IPS DF 6.9 (cell line): Measurements from ENCODE around the gene SEMA3C.

Experiments used
- DNase-seq: peaks from one replicate; pipeline ENCODE4 v3.0.0-alpha.2; 2013; ENCODE audit warnings: low read depth, low spot score
- H3K27ac ChIP-seq: one replicate; pipeline ENCODE4 v1.5.1; 2013; ENCODE audit warnings: low read length, control low read depth
- H3K27me3 ChIP-seq: 2 replicates; pipeline ENCODE4 v1.6.1; 2013; ENCODE audit warnings: mild to moderate bottlenecking, low read length; ENCODE audit not compliant: control insufficient read depth, insufficient read depth
- H3K36me3 ChIP-seq: 2 replicates; pipeline ENCODE4 v1.6.1; 2013; ENCODE audit warnings: low read length; ENCODE audit not compliant: control insufficient read depth, insufficient read depth
- H3K4me1 ChIP-seq: 2 replicates; pipeline ENCODE4 v1.6.1; 2013; ENCODE audit warnings: low read length; ENCODE audit not compliant: control insufficient read depth, insufficient read depth
- H3K4me3 ChIP-seq: 2 replicates; pipeline ENCODE4 v1.5.1; 2013; ENCODE audit warnings: mild to moderate bottlenecking, low read length
- H3K9me3 ChIP-seq: 2 replicates; pipeline ENCODE4 v1.6.1; 2013; ENCODE audit warnings: low read length, inconsistent platforms; ENCODE audit not compliant: control insufficient read depth, insufficient read depth
- WGBS: extraction: QIAGEN DNeasy Blood & Tissue Kit; methylation state at CpG from one replicate; pipeline ENCODE4 v1.1.7; 2013; ENCODE audit warnings: mixed read lengths, missing lambda C conversion rate; ENCODE audit not compliant: insufficient read length, insufficient coverage; 5-methylcytosine and 5-hydroxymethylcytosine counted together

Gene SEMA3C

GRCh38 chr7:80768756-80769155 is 150.1 kb downstream of the SEMA3C start:
- Histone ChIP-seq H3K4me1 (0 out of 2 replicates have a peak, but pooled peaks cover 2% of the 10 kb centered on the region), H3K9me3 (no peaks in the 10 kb centered on the region), H3K27me3 (no peaks in the 10 kb centered on the region; the same call in 1 of the 2 replicates), H3K36me3 (no peaks in the 10 kb centered on the region), H3K27ac (no peak overlapping the region), H3K4me3 (no peak overlapping the region)
- DNase-seq = no peak
- WGBS = no CpG with 5 or more reads among the region's 1 CpG

DNA sequence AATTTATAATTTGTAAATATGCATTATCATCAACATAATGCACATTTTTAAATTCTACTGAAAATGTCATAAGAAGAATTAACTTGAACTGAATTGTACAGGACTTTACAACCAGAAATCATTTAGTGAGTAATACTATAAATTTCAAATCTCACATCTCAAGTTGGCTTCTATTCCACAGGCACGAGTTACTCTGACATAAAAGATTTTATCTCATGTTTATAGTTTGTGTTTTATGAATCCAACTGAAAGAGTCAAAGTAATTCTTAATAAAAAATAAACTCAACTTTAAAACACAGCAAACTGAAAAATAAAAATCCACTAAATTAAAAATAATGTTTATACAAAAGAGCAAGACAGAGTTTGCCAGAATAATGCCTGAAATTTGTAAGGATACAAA is 151.2 kb downstream of the SEMA3C start:
- Histone ChIP-seq H3K27ac (no peak overlapping the region), H3K27me3 (no peaks in the 10 kb centered on the region; the same call in 1 of the 2 replicates), H3K4me1 (0 out of 2 replicates have a peak, but pooled peaks cover 2% of the 10 kb centered on the region), H3K36me3 (no peaks in the 10 kb centered on the region), H3K4me3 (no peak overlapping the region), H3K9me3 (no peaks in the 10 kb centered on the region)
- no peak for DNase-seq
- WGBS = no CpG with 5 or more reads among the region's 1 CpG

GRCh38 chr7:80766724-80767123 is 152.1 kb downstream of the SEMA3C start:
- no peak overlapping the region for H3K4me3 ChIP-seq
- H3K9me3 ChIP-seq = no peaks in the 10 kb centered on the region
- no peak for DNase-seq
- no peaks in the 10 kb centered on the region for H3K36me3 ChIP-seq
- H3K27ac ChIP-seq = no peak overlapping the region
- WGBS = no CpG with 5 or more reads among the region's 5 CpGs
- H3K4me1 ChIP-seq = 0 out of 2 replicates have a peak, but pooled peaks cover 2% of the 10 kb centered on the region
- H3K27me3 ChIP-seq = no peaks in the 10 kb centered on the region; the same call in 1 of the 2 replicates

GRCh38 chr7:80764132-80764531 is 154.7 kb downstream of the SEMA3C start:
- DNase-seq = peak; percentile 87
- no peak overlapping the region for H3K4me3 ChIP-seq

DNA sequence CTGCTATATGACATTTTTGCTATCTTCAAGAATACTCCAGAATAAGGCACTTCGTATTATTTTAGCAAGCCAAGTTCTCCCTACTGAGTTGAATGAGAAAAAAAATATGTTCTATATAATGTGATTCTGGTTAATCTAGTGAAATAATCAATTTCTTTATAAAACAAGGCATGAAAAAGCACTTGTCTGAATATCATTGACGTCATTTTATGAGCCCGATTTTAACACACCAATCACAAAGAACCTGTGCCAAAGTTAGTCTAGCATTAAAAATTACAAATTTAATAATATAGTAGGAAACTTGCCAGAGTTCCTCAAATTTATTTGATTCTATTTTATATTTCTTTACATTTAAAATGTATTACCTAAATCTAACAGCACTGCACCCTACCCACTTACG is 155.1 kb downstream of the SEMA3C start:
- no peak for DNase-seq

More at GRCh38 chr7:80764132-80764531, 154.7 kb downstream of the SEMA3C start:
- H3K27ac ChIP-seq = no peak overlapping the region
- no peaks in the 10 kb centered on the region for H3K9me3 ChIP-seq
- H3K36me3 ChIP-seq = no peaks in the 10 kb centered on the region
- no CpG with 5 or more reads among the region's 2 CpGs for WGBS
- H3K27me3 ChIP-seq = no peaks in the 10 kb centered on the region; the same call in 1 of the 2 replicates
- no peaks in the 10 kb centered on the region for H3K4me1 ChIP-seq

GRCh38 chr7:80763289-80763688 is 155.6 kb downstream of the SEMA3C start:
- WGBS = no CpG with 5 or more reads among the region's 1 CpG
- H3K27me3 ChIP-seq = no peaks in the 10 kb centered on the region; the same call in 1 of the 2 replicates
- no peaks in the 10 kb centered on the region for H3K36me3 ChIP-seq
- H3K4me1 ChIP-seq = no peaks in the 10 kb centered on the region
- H3K27ac ChIP-seq = no peak overlapping the region
- H3K4me3 ChIP-seq = no peak overlapping the region
- DNase-seq = no peak
- no peaks in the 10 kb centered on the region for H3K9me3 ChIP-seq

More for the DNA sequence above, 155.1 kb downstream of the SEMA3C start:
- Histone ChIP-seq H3K4me3 (no peak overlapping the region), H3K4me1 (no peaks in the 10 kb centered on the region), H3K27ac (no peak overlapping the region), H3K9me3 (no peaks in the 10 kb centered on the region), H3K27me3 (no peaks in the 10 kb centered on the region; the same call in 1 of the 2 replicates), H3K36me3 (no peaks in the 10 kb centered on the region)
- WGBS = no CpG with 5 or more reads among the region's 4 CpGs

- Histone ChIP-seq H3K36me3 (no peaks in the 10 kb centered on the region), H3K9me3 (no peaks in the 10 kb centered on the region), H3K4me1 (no peaks in the 10 kb centered on the region), H3K27ac (no peak overlapping the region), H3K4me3 (no peak overlapping the region), H3K27me3 (no peaks in the 10 kb centered on the region)
- no CpG with 5 or more reads among the region's 4 CpGs for WGBS
- DNase-seq = no peak
Observed at GRCh38 chr7:80760292-80760691, 158.6 kb downstream of the SEMA3C start.

DNA sequence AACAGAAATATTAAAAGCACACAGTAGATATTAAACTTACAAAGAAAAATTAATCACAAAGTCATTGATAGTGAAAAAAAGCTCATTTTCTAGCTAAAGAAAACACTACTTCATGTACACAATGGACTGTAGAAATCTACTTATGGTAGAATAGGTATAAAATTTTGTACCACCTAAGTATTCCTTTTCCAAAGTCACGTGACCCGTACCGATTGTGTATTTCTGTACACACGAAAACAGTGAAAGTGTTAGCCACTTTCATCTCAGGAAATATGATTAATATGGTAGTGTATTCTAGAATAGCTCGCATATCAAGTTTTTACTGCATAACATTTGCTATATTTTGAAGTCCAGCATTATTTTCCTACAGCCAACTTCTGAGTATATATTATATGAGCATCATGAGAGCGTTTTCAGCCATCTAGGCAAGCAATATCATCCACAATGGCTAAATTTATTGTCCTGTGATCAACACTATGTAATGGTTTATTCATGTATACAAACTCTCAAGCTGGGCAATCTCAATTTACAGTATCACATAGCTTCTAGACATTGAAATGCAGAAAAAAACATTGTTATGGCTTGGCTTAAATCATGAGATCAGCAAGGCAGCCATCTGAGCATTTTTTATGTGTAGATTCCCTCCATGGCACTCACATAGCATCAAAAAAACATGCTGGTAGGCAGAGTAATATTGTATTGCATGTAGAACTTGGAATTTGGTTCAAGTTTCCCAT is 165.7 kb downstream of the SEMA3C start:
- H3K36me3 ChIP-seq = no peaks in the 10 kb centered on the region
- H3K4me3 ChIP-seq = no peak overlapping the region
- H3K9me3 ChIP-seq = no peaks in the 10 kb centered on the region
- 0 out of 2 replicates have a peak, but pooled peaks cover 2% of the 10 kb centered on the region for H3K4me1 ChIP-seq
- no peak overlapping the region for H3K27ac ChIP-seq
- WGBS = no CpG with 5 or more reads among the region's 6 CpGs
- no peaks in the 10 kb centered on the region for H3K27me3 ChIP-seq
- DNase-seq = no peak

GRCh38 chr7:80749270-80749669 is 169.6 kb downstream of the SEMA3C start:
- Histone ChIP-seq H3K36me3 (no peaks in the 10 kb centered on the region), H3K27ac (no peak overlapping the region), H3K4me1 (0 out of 2 replicates have a peak, but pooled peaks cover 2% of the 10 kb centered on the region), H3K4me3 (no peak overlapping the region), H3K27me3 (no peaks in the 10 kb centered on the region), H3K9me3 (no peaks in the 10 kb centered on the region)
- no CpG with 5 or more reads among the region's 2 CpGs for WGBS
- DNase-seq = no peak

GRCh38 chr7:80748363-80749042 is 170.3 kb downstream of the SEMA3C start:
- WGBS = no CpG with 5 or more reads among the region's 8 CpGs
- Histone ChIP-seq H3K36me3 (no peaks in the 10 kb centered on the region), H3K27me3 (no peaks in the 10 kb centered on the region), H3K9me3 (no peaks in the 10 kb centered on the region), H3K27ac (no peak overlapping the region), H3K4me3 (no peak overlapping the region), H3K4me1 (0 out of 2 replicates have a peak, but pooled peaks cover 2% of the 10 kb centered on the region)
- DNase-seq = no peak
